ENCODE data around the gene DOK4. TPM values are rescaled to one million over a fixed set of nuclear protein-coding genes. Genes with fewer than 3 reads are reported as not detected.

The DOK4 gene
- total and polyA plus RNA-seq, 2 donors (not counting 3 experiments of a cell fraction or from before 2014, with no cell fraction given) = 22.3 to 23.4 TPM

- H3K79me2 ChIP-seq (ENCODE audit: control insufficient read depth, insufficient read depth, low read length) = no peaks in the 10 kb centered on the region
- H3K9me3 ChIP-seq (replicated peaks; ENCODE audit: control insufficient read depth, insufficient read depth, low read length) = no peaks in the 10 kb centered on the region
- ChIA-PET CTCF (interaction anchor here (2.0 kb wide), 1 partner anchor 26 kb away, joined by 5 read pairs; no protein-coding TSS in a partner anchor), POLR2A (no interaction called here)
- no peak overlapping the region for H3K4me2 ChIP-seq (ENCODE audit: insufficient read depth, low read length)
- peaks cover 10 to 11% of the 10 kb centered on the region in 2 experiments for H3K27me3 ChIP-seq (ENCODE audit: control insufficient read depth in 2 of 2, insufficient read depth in 2 of 2, low read length in 2 of 2)
- no TSS peak for BruUV-seq (replicated peaks)
- no peaks in the 10 kb centered on the region for H4K20me1 ChIP-seq (replicated peaks; ENCODE audit: control insufficient read depth, extremely low read depth, insufficient read depth, low read length)
- H3K27ac ChIP-seq (ENCODE audit: insufficient read depth, low read depth, low read length) = no peak overlapping the region
- TF ChIP-seq MYC (IDR thresholded peaks at IDR 0.05; ENCODE audit: low read depth, low read length) (no peak), POLR2A (IDR thresholded peaks at IDR 0.05; ENCODE audit: low read depth, low read length) (no peak), MAX (IDR thresholded peaks at IDR 0.05; ENCODE audit: insufficient read depth, insufficient read length) (no peak), JUN (IDR thresholded peaks at IDR 0.05; ENCODE audit: borderline replicate concordance, insufficient read depth, insufficient read length, low read depth) (no peak), EZH2 (IDR thresholded peaks at IDR 0.05; ENCODE audit: borderline replicate concordance, low read depth, low read length, severe bottlenecking) (no peak), GATA2 (IDR thresholded peaks at IDR 0.05; ENCODE audit: insufficient read depth, insufficient read length, low read depth, low read length) (no peak), POLR2AphosphoS5 (IDR thresholded peaks at IDR 0.05; ENCODE audit: insufficient read depth, low read depth, low read length) (no peak), FOS (IDR thresholded peaks at IDR 0.05; ENCODE audit: borderline replicate concordance, insufficient read depth, low read length) (no peak)
- TF ChIP-seq, protein P1, sequence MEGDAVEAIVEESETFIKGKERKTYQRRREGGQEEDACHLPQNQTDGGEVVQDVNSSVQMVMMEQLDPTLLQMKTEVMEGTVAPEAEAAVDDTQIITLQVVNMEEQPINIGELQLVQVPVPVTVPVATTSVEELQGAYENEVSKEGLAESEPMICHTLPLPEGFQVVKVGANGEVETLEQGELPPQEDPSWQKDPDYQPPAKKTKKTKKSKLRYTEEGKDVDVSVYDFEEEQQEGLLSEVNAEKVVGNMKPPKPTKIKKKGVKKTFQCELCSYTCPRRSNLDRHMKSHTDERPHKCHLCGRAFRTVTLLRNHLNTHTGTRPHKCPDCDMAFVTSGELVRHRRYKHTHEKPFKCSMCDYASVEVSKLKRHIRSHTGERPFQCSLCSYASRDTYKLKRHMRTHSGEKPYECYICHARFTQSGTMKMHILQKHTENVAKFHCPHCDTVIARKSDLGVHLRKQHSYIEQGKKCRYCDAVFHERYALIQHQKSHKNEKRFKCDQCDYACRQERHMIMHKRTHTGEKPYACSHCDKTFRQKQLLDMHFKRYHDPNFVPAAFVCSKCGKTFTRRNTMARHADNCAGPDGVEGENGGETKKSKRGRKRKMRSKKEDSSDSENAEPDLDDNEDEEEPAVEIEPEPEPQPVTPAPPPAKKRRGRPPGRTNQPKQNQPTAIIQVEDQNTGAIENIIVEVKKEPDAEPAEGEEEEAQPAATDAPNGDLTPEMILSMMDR (IDR thresholded peaks at IDR 0.05; ENCODE audit: extremely low read depth in 1 of 2, insufficient read depth in 1 of 2, low read depth in 1 of 2, low read length in 2 of 2) = no peak
- intact Hi-C loops (cut with micrococcal nuclease) (no loop called here), dilution Hi-C loops (cut with MboI; ENCODE audit: extremely low pct_ligation_motif_present, low sequenced_read_pairs) (no loop called here)
- FAIRE-seq (no peak), DNase-seq (ENCODE audit: low read depth, low spot score) (no peak)
- no peak overlapping the region for H3K4me3 ChIP-seq (replicated peaks in 1 of 3; ENCODE audit: insufficient read depth in 1 of 3, low read depth in 1 of 3, low read length in 3 of 3)
- no peaks in the 10 kb centered on the region for H3K4me1 ChIP-seq (ENCODE audit: control insufficient read depth, extremely low read depth, insufficient read depth, low read length)
- H3K9ac ChIP-seq (replicated peaks; ENCODE audit: extremely low read depth, insufficient read depth, low read length) = no peak overlapping the region
- no peaks in the 10 kb centered on the region for H3K9me1 ChIP-seq (replicated peaks; ENCODE audit: control insufficient read depth, extremely low read depth, insufficient read depth, low read length)
- no peaks in the 10 kb centered on the region for H3K36me3 ChIP-seq (ENCODE audit: control insufficient read depth in 2 of 2, extremely low read depth in 1 of 2, insufficient read depth in 2 of 2, low read length in 2 of 2)
- no peak overlapping the region for H2AFZ ChIP-seq (ENCODE audit: low read depth, low read length)
These were observed 7.5 kb upstream of the DOK4 start for GRCh38 chr16:57493767-57494166.

Data from endothelial cell of umbilical vein (primary cell).